GM23338 (cell line): ENCODE results near the gene OR8B12. TPM values are rescaled to one million over a fixed set of nuclear protein-coding genes. Genes with fewer than 3 reads are reported as not detected.

Source experiments
- ATAC-seq: fragments of 200-7000 bp; cut with Tn5 transposase; 3 replicates; pipeline ENCODE4 v1.9.1; 2020
- DNase-seq: peaks from one replicate; pipeline ENCODE4 v3.0.0-alpha.2; 2015; ENCODE audit warnings: low spot score
- H2AFZ ChIP-seq: fragments of 200-600 bp; sonication (generic); 2 replicates; pipeline ENCODE4 v1.8.0; 2016; ENCODE audit warnings: antibody characterized with exemption, mild to moderate bottlenecking, moderate library complexity
- H3F3A ChIP-seq: fragments of 200-600 bp; sonication (generic); replicated peaks from 2 replicates; pipeline ENCODE4 v1.8.0; 2017; ENCODE audit warnings: antibody characterized with exemption, mixed run types, low read depth
- H3K27ac ChIP-seq: fragments of 200-600 bp; sonication (generic); 2 replicates; pipeline ENCODE4 v1.6.1; 2016; ENCODE audit warnings: low read depth
- H3K27me3 ChIP-seq: fragments of 200-600 bp; sonication (generic); 2 replicates; pipeline ENCODE4 v1.8.0; 2016; ENCODE audit warnings: mild to moderate bottlenecking, mixed run types, moderate library complexity; ENCODE audit not compliant: insufficient read depth
- H3K36me3 ChIP-seq: fragments of 200-600 bp; sonication (generic); 2 replicates; pipeline ENCODE4 v1.8.0; 2016; ENCODE audit warnings: mild to moderate bottlenecking; ENCODE audit not compliant: insufficient read depth
- H3K4me1 ChIP-seq: fragments of 200-600 bp; sonication (generic); 2 replicates; pipeline ENCODE4 v1.8.0; 2016; ENCODE audit warnings: mild to moderate bottlenecking, moderate library complexity; ENCODE audit not compliant: insufficient read depth
- H3K4me2 ChIP-seq: fragments of 200-600 bp; sonication (generic); 2 replicates; pipeline ENCODE4 v1.7.1; 2017; ENCODE audit warnings: mixed run types
- H3K4me3 ChIP-seq: fragments of 200-600 bp; sonication (generic); 2 replicates; pipeline ENCODE4 v1.6.1; 2016; ENCODE audit warnings: mixed run types
- H3K79me2 ChIP-seq: fragments of 200-600 bp; sonication (generic); replicated peaks from 2 replicates; pipeline ENCODE4 v1.8.0; 2017; ENCODE audit warnings: mild to moderate bottlenecking; ENCODE audit not compliant: insufficient read depth
- H3K9me2 ChIP-seq: fragments of 200-600 bp; sonication (generic); 2 replicates; pipeline ENCODE4 v1.8.0; 2017; ENCODE audit not compliant: insufficient read depth
- H4K20me1 ChIP-seq: fragments of 200-600 bp; sonication (generic); replicated peaks from 2 replicates; pipeline ENCODE4 v1.8.0; 2017; ENCODE audit warnings: mild to moderate bottlenecking; ENCODE audit not compliant: insufficient read depth
- H3K27ac Mint-ChIP-seq: 2 replicates; pipeline ENCODE4 v1.8.0; 2020; ENCODE audit warnings: inconsistent platforms, mild to moderate bottlenecking, moderate library complexity, mixed read lengths
- H3K27me3 Mint-ChIP-seq: 3 replicates; pipeline ENCODE4 v1.8.0; 2022; ENCODE audit warnings: low read depth, mild to moderate bottlenecking, moderate library complexity, mixed read lengths, inconsistent platforms; ENCODE audit not compliant: insufficient read depth, poor library complexity
- H3K36me3 Mint-ChIP-seq: 3 replicates; pipeline ENCODE4 v1.8.0; 2021; ENCODE audit warnings: low read depth, mild to moderate bottlenecking, inconsistent platforms, moderate library complexity, mixed read lengths
- H3K4me1 Mint-ChIP-seq: 3 replicates; pipeline ENCODE4 v1.8.0; 2020; ENCODE audit warnings: mild to moderate bottlenecking, inconsistent platforms, mixed read lengths
- H3K4me3 Mint-ChIP-seq: 3 replicates; pipeline ENCODE4 v1.8.0; 2021; ENCODE audit warnings: moderate library complexity, mild to moderate bottlenecking, inconsistent platforms, mixed read lengths
- H3K9me3 Mint-ChIP-seq: 3 replicates; pipeline ENCODE4 v1.8.0; 2020; ENCODE audit warnings: moderate library complexity, mild to moderate bottlenecking, inconsistent platforms, mixed read lengths
- CREB1 ChIP-seq: fragments of 250-450 bp; sonication (Bioruptor Pico); IDR thresholded peaks from 2 replicates; pipeline ENCODE4 v1.5.0; 2020; ENCODE audit warnings: low read depth, mild to moderate bottlenecking, moderate library complexity
- EZH2 ChIP-seq: fragments of 200-600 bp; sonication (generic); IDR thresholded peaks from one replicate; pipeline ENCODE4 v1.8.0; 2017; ENCODE audit warnings: antibody characterized with exemption, mild to moderate bottlenecking, low read depth; ENCODE audit not compliant: unreplicated experiment
- EZH2phosphoT487 ChIP-seq: fragments of 200-600 bp; sonication (generic); IDR thresholded peaks from one replicate; pipeline ENCODE4 v1.8.1; 2018; ENCODE audit warnings: antibody characterized with exemption; ENCODE audit not compliant: unreplicated experiment
- JUNB ChIP-seq: IDR thresholded peaks from one replicate; pipeline ENCODE4 v1.6.1; 2016; ENCODE audit warnings: antibody characterized with exemption; ENCODE audit not compliant: unreplicated experiment
- NANOG ChIP-seq: IDR thresholded peaks from 2 replicates; pipeline ENCODE4 v1.6.1; 2016; ENCODE audit warnings: antibody characterized with exemption, borderline replicate concordance
- POLR2AphosphoS5 ChIP-seq: IDR thresholded peaks from 2 replicates; pipeline ENCODE4 v1.6.1; 2016; ENCODE audit warnings: antibody characterized with exemption, low read depth
- STAT1 ChIP-seq: IDR thresholded peaks from one replicate; pipeline ENCODE4 v1.6.1; 2016; ENCODE audit warnings: antibody characterized with exemption; ENCODE audit not compliant: unreplicated experiment
- ZNF114 ChIP-seq: fragments of 250-450 bp; sonication (Bioruptor Pico); IDR thresholded peaks from 2 replicates; pipeline ENCODE4 v1.5.0; 2020; ENCODE audit warnings: mild to moderate bottlenecking, moderate library complexity
- ZNF331 ChIP-seq: fragments of 250-450 bp; sonication (Bioruptor Pico); IDR thresholded peaks from 2 replicates; pipeline ENCODE4 v1.5.0; 2020; ENCODE audit warnings: low read depth, mild to moderate bottlenecking, moderate library complexity
- ZNF462 ChIP-seq: fragments of 250-450 bp; sonication (Bioruptor Pico); IDR thresholded peaks from 2 replicates; pipeline ENCODE4 v1.5.0; 2020; ENCODE audit warnings: mild to moderate bottlenecking, moderate library complexity
- polyA plus RNA-seq: library from polyadenylated mRNA; unstranded; fragments of >200 nt; fragmentation: Nextera tagmentation; extraction: Ambion mirVana; gene quantifications from 2 replicates; pipeline ENCODE4 v1.2.1, GENCODE V29; 2016
- total RNA-seq: library from RNA; depleted of rRNA; stranded (reverse); fragments of >200 nt; shearing (Covaris generic); gene quantifications from 2 replicates; pipeline ENCODE4 v1.2.3, GENCODE V29; 2014
- TF ChIP-seq, protein P1 (sequence below): IDR thresholded peaks from one replicate; pipeline ENCODE4 v1.6.1; 2018; ENCODE audit warnings: antibody characterized with exemption; ENCODE audit not compliant: unreplicated experiment
- TF ChIP-seq, protein P2 (sequence below): IDR thresholded peaks from 2 replicates; pipeline ENCODE4 v1.6.1; 2016; ENCODE audit warnings: antibody characterized with exemption

OR8B12 gene
- total and polyA plus RNA-seq, 2 experiments from 2014 or later, result not detected

DNA sequence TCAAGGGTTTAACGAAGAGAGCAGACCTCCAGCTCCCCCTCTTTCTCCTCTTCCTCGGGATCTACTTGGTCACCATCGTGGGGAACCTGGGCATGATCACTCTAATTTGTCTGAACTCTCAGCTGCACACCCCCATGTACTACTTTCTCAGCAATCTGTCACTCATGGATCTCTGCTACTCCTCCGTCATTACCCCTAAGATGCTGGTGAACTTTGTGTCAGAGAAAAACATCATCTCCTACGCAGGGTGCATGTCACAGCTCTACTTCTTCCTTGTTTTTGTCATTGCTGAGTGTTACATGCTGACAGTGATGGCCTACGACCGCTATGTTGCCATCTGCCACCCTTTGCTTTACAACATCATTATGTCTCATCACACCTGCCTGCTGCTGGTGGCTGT is 26.7 kb upstream of the OR8B12 start:
- Mint-ChIP-seq H3K27me3 (peaks cover 1% of the 10 kb centered on the region), H3K4me3 (no peak overlapping the region), H3K27ac (no peak overlapping the region), H3K9me3 (no peaks in the 10 kb centered on the region), H3K36me3 (no peaks in the 10 kb centered on the region), H3K4me1 (peaks cover 9% of the 10 kb centered on the region; the same call in 2 of the 3 replicates)
- Histone ChIP-seq H2AFZ (peak overlapping the region; percentile 15; the same call in 1 of the 2 replicates), H3K4me1 (no peaks in the 10 kb centered on the region), H3F3A (no peaks in the 10 kb centered on the region), H3K79me2 (no peaks in the 10 kb centered on the region), H4K20me1 (no peaks in the 10 kb centered on the region), H3K4me2 (no peak overlapping the region), H3K4me3 (no peak overlapping the region), H3K27ac (no peak overlapping the region), H3K36me3 (no peaks in the 10 kb centered on the region), H3K9me2 (no peaks in the 10 kb centered on the region), H3K27me3 (no peaks in the 10 kb centered on the region)
- TF ChIP-seq ZNF114 (CRISPR knock-in tag) (no peak), POLR2AphosphoS5 (no peak), ZNF462 (CRISPR knock-in tag) (no peak), CREB1 (CRISPR knock-in tag) (no peak), STAT1 (no peak), JUNB (no peak), EZH2phosphoT487 (no peak), ZNF331 (CRISPR knock-in tag) (no peak), NANOG (no peak), EZH2 (no peak)
- TF ChIP-seq, protein P1, sequence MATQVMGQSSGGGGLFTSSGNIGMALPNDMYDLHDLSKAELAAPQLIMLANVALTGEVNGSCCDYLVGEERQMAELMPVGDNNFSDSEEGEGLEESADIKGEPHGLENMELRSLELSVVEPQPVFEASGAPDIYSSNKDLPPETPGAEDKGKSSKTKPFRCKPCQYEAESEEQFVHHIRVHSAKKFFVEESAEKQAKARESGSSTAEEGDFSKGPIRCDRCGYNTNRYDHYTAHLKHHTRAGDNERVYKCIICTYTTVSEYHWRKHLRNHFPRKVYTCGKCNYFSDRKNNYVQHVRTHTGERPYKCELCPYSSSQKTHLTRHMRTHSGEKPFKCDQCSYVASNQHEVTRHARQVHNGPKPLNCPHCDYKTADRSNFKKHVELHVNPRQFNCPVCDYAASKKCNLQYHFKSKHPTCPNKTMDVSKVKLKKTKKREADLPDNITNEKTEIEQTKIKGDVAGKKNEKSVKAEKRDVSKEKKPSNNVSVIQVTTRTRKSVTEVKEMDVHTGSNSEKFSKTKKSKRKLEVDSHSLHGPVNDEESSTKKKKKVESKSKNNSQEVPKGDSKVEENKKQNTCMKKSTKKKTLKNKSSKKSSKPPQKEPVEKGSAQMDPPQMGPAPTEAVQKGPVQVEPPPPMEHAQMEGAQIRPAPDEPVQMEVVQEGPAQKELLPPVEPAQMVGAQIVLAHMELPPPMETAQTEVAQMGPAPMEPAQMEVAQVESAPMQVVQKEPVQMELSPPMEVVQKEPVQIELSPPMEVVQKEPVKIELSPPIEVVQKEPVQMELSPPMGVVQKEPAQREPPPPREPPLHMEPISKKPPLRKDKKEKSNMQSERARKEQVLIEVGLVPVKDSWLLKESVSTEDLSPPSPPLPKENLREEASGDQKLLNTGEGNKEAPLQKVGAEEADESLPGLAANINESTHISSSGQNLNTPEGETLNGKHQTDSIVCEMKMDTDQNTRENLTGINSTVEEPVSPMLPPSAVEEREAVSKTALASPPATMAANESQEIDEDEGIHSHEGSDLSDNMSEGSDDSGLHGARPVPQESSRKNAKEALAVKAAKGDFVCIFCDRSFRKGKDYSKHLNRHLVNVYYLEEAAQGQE, result no peak
- TF ChIP-seq, protein P2, sequence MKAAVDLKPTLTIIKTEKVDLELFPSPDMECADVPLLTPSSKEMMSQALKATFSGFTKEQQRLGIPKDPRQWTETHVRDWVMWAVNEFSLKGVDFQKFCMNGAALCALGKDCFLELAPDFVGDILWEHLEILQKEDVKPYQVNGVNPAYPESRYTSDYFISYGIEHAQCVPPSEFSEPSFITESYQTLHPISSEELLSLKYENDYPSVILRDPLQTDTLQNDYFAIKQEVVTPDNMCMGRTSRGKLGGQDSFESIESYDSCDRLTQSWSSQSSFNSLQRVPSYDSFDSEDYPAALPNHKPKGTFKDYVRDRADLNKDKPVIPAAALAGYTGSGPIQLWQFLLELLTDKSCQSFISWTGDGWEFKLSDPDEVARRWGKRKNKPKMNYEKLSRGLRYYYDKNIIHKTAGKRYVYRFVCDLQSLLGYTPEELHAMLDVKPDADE, result no peak
- ATAC-seq (no peak), DNase-seq (no peak)
